HEK293 (cell line): ENCODE results near the gene SACS.

Source experiments
- KLF9 ChIP-seq: fragments of 450-650 bp; formaldehyde crosslinking; IDR thresholded peaks from 2 replicates; pipeline ENCODE4 v1.5.1; 2016; ENCODE audit warnings: missing biosample characterization, missing genetic modification characterization, low read depth
- PBX3 ChIP-seq: sonication (generic); formaldehyde crosslinking; IDR thresholded peaks from 2 replicates; pipeline ENCODE4 v1.8.1; 2022; ENCODE audit warnings: mild to moderate bottlenecking, moderate library complexity, missing genetic modification reagents
- REST ChIP-seq: fragments of 450-650 bp; formaldehyde crosslinking; IDR thresholded peaks from 2 replicates; pipeline ENCODE4 v1.5.1; 2016; ENCODE audit warnings: missing biosample characterization, missing genetic modification characterization
- ZNF121 ChIP-seq: fragments of 450-650 bp; formaldehyde crosslinking; IDR thresholded peaks from 2 replicates; pipeline ENCODE4 v1.5.1; 2016; ENCODE audit warnings: missing biosample characterization, missing genetic modification characterization
- ZNF549 ChIP-seq: fragments of 450-650 bp; IDR thresholded peaks from 2 replicates; pipeline ENCODE4 v1.5.1; 2018; ENCODE audit warnings: missing biosample characterization, missing genetic modification characterization, mild to moderate bottlenecking, inconsistent platforms, moderate library complexity

DNA sequence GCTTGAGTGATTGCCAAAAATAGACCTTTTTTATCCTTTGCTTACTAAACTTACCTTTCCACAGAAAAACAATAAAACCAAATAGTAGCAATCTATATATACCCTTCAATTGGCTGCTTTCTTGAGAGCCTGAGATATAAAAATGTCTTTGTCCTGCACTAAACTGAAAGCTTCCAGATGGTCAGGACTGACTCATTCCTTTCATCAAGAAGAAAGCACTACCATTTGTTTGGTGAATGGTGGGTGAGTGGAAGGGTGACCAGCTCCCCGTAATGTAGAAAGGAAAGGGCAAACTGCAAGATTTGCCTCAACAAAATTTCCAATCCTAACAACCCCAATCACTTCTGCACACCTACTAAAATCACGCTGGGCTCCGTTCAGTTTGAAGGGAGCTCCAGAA lies 67.8 kb downstream of the SACS start:
- TF ChIP-seq REST (tag by site-specific recombination) (no peak), ZNF121 (no peak), PBX3 (CRISPR knock-in tag) (no peak), KLF9 (tag by site-specific recombination) (no peak), ZNF549 (tag by site-specific recombination) (no peak)
